Eye (tissue), 1 donor: ENCODE results near the gene WSCD1.
A peak's percentile ranks its signal among the peaks of the same experiment; 100 is the strongest.

Source experiments
- DNase-seq: peaks from one replicate; pipeline ENCODE4 v3.0.0-alpha.2; 2015

Gene WSCD1

GRCh38 chr17:6160911-6161855, 91.0 kb downstream of the WSCD1 start:
- no peak for DNase-seq

- no peak for DNase-seq
These were observed 92.0 kb downstream of the WSCD1 start for GRCh38 chr17:6162216-6162615.

DNA sequence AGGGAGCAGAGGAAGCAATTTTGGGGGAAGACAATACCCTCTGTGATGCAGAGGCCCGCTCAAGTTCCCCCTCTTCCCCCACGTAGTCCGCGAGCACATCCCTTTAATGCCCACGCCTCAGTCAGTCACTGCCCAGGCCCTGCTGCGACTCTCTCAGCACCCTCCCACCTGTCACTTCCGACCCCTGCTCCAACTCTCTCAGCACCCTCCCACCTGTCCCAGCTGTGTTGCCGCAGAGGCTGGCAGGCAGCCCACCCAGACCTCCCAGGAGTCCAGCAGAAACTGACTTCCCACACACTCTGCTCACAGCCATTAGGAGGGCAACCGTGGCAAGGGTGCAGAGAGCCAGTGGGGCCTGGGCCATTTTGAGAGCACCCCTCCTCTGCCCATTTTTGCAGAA, 92.7 kb downstream of the WSCD1 start:
- no peak for DNase-seq

DNA sequence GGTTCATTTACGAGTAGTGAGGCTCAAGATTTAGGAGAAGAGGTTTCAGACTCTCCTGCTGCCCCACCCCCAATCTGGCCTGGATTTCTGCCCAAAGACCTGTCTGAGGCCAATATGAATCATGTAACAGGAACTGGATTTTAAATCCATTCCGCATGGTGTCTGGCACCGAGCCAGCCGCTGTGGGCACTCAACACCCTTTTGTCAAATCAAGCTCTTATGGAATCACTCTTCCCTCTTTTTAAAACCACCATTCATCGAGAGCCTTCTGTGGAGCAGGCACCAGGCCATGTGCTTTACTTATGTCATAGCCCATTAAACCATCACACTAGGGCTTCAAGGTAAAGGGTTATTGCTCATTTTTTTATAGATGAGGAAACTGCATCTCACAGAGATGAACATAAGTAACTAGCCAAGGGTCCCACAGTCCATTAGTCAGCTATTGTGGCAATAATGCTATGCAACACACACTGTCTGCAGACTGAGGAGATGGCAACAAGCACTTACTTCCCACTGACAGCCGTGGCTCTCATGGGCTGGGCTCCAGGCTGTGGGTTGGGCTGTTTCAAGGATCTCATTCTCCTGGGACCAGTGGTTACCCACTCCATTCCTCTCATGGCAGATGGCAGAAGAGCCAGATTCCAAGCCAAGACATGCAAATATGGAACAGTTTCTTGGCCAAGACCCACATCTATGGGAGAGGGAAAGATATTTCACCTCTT, 93.6 kb downstream of the WSCD1 start:
- DNase-seq = peak; percentile 38

DNA sequence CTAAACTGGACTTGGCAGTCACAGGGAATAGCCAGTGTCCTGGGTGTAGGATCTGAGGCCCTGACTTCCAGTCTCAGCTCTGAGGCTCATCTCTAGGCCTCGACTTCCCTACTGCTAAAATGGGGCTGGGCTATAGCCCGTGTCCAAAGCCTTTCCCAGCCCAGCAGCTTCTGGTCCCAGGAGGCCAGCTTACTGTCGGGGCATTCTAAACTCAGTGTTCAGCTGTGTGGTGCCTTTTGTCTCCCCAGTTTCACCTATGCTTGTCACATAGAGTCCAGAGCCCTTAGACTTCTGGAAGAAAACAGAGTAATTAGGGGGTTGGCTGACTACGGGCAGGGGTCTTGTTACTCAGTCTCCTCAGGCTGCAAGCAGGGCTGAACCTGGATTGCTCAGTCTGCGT, 94.8 kb downstream of the WSCD1 start:
- DNase-seq = no peak

- DNase-seq = no peak
These were observed 95.6 kb downstream of the WSCD1 start for GRCh38 chr17:6165806-6166205.

DNA sequence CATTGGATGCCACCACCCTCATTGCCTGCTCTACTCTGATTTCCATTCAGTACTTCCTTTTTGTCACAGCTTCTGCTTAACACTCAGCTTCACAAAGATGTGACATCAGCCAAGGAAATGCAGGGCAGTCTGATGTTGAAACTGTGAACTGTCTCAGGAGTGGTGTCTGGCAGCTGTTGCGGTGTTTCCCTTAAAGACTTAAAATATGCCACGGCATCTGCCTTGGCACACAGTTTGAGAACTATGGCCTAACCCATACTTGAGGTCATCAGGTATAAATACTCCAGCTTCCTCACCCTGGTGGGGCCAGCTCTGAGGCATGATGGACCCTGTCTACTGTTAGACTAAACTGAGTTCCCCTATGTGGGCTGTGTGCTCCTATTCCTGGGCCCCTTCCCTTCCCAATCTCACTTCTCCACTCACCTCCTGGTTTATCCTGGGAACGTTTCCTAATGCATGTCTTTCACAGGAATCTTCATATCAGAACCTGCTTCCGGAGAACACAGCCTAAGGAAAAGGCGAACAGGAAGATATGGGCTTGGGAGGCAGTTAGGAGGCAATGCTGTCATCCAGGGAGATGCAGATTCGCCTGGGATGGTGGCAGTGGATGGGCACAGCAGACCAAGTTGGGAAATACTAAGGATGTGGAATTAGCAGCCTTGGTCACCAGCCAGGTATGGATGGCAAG, 96.5 kb downstream of the WSCD1 start:
- DNase-seq = no peak

GRCh38 chr17:6168296-6168695, 98.1 kb downstream of the WSCD1 start:
- DNase-seq = no peak

- DNase-seq = no peak
These were observed 100.2 kb downstream of the WSCD1 start for GRCh38 chr17:6170349-6170748.

DNA sequence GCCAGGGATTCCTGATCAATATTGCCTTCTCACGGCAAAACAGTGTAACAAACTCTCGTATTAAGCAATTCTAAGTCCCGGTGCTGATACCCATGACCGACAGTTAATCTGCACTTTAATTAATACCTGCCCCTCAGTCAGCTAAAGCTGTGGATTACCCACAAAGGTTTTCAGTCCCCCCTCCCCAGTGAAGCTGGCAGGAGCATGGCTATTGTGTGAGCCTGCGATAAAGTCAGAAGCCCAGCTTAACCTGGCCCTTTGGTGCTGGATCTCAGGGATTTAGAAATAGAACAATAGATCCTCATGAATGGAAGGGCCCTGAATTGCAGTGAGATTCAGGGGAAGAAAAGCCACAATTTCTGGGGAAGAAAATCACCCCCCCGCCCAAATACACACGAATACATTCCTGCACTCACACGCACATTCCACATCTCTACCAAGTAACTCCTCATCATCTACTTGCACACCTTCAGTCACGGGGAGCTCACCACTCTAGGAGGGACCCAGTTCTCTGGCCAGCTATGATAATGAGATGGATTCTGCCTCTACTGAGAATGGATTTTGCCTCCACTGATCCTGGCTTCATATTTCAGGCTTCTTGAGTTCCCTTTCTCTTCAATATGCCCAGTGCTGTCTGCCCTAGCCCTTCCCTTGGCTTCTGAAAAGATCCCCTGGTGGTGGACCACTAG, 102.6 kb downstream of the WSCD1 start:
- DNase-seq = no peak

GRCh38 chr17:6173653-6174052, 103.5 kb downstream of the WSCD1 start:
- DNase-seq = no peak
